GM18861 (cell line): ENCODE measurements around the gene PMM1.

ENCODE experiments used
- ATAC-seq: cut with Tn5 transposase; IDR thresholded peaks from one replicate; pipeline ENCODE4 v1.9.1; 2021; ENCODE audit not compliant: unreplicated experiment

PMM1 gene

GRCh38 chr22:41539146-41540005 is 50.3 kb downstream of the PMM1 start:
- no peak for ATAC-seq

GRCh38 chr22:41538583-41538982 is 51.1 kb downstream of the PMM1 start:
- ATAC-seq: no peak

GRCh38 chr22:41537203-41537602 is 52.4 kb downstream of the PMM1 start:
- no peak for ATAC-seq

GRCh38 chr22:41535244-41535643 is 54.4 kb downstream of the PMM1 start:
- no peak for ATAC-seq

GRCh38 chr22:41534219-41534618 is 55.4 kb downstream of the PMM1 start:
- ATAC-seq: no peak

- ATAC-seq: no peak
These were observed 56.5 kb downstream of the PMM1 start for GRCh38 chr22:41532908-41533825.

- ATAC-seq: no peak
These were observed 57.7 kb downstream of the PMM1 start for GRCh38 chr22:41531715-41532477.

GRCh38 chr22:41530890-41531714 is 58.5 kb downstream of the PMM1 start:
- no peak for ATAC-seq

GRCh38 chr22:41528938-41529561 is 60.6 kb downstream of the PMM1 start:
- ATAC-seq: no peak

- ATAC-seq: no peak
These were observed 61.4 kb downstream of the PMM1 start for GRCh38 chr22:41528132-41528766.
